ENCODE measurements around the gene USB1.

- TF ChIP-seq CTCF (IDR thresholded peaks at IDR 0.05) = no peak
- no peak for TF ChIP-seq POLR2A (IDR thresholded peaks at IDR 0.05)
- no peak for TF ChIP-seq POLR2AphosphoS5 (IDR thresholded peaks at IDR 0.05)
These were observed 61.6 kb downstream of the USB1 start for GRCh38 chr16:58062821-58063220.

Data from prostate gland (tissue), 2 donors.